ENCODE measurements around the gene ZFP36L2. TPM values are rescaled to one million over a fixed set of nuclear protein-coding genes. Genes with fewer than 3 reads are reported as not detected.

The ZFP36L2 gene
- total and polyA plus RNA-seq, 2 experiments from 2014 or later: 37.9 to 38.4 TPM

DNA sequence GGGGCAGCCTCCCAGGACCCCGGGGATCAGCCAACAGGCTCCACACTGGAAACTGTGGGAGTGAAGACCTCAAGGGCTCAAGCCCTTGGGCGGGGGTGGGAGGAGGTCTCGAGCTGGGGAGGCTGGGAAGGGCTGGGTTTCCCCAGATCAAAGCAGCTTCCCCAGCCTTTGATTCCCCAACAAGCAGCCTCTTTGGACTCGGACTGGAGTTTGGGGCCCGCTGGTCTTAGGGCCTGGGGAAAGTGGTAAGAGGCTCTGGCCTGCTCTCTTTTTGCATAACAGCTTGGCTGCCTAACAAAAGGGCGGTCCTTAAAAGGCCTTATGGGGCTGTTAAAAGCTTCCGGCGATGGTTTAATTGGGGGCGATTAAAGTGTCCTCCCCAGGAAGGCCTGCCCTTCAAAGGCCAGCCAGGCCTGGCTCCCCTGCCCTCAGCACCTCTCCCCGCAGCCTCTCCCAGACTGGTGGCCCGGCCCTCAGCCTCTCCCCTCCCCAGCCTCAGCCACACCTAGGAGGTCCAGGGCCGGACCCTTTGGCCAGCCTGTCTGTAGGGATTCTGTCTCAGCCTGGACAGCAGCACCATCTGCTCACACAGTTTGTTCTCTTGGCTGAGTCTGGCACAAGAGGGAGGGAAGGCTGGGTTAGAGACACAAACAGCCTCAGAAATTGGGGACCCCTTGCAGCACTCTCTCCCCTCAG lies 39.6 kb downstream of the ZFP36L2 start:
- Histone ChIP-seq H3K9me2 (ENCODE audit: insufficient read depth) (no peaks in the 10 kb centered on the region), H3K4me1 (ENCODE audit: insufficient read depth) (peaks cover 17% of the 10 kb centered on the region; the same call in 1 of the 2 replicates), H3K79me2 (replicated peaks; ENCODE audit: insufficient read depth) (no peaks in the 10 kb centered on the region), H4K20me1 (replicated peaks; ENCODE audit: insufficient read depth) (no peaks in the 10 kb centered on the region), H3K27me3 (ENCODE audit: insufficient read depth) (no peaks in the 10 kb centered on the region), H3K4me3 (no peak overlapping the region), H3K4me2 (peak overlapping the region; percentile 14; the same call in 1 of the 2 replicates), H2AFZ (peak overlapping the region; percentile 47; the same call in 1 of the 2 replicates), H3K27ac (ENCODE audit: low read depth) (no peak overlapping the region), H3K36me3 (ENCODE audit: insufficient read depth) (no peaks in the 10 kb centered on the region), H3F3A (replicated peaks; ENCODE audit: low read depth) (no peaks in the 10 kb centered on the region)
- ATAC-seq: peak; percentile 59
- Mint-ChIP-seq H3K4me3 (no peak overlapping the region), H3K27me3 (ENCODE audit: insufficient read depth, low read depth, poor library complexity) (peaks cover 19% of the 10 kb centered on the region), H3K27ac (no peak overlapping the region), H3K36me3 (ENCODE audit: low read depth) (no peaks in the 10 kb centered on the region), H3K9me3 (no peaks in the 10 kb centered on the region; the same call in none of the 3 replicates), H3K4me1 (peaks cover 42% of the 10 kb centered on the region)
- TF ChIP-seq ZNF114 (CRISPR knock-in tag; IDR thresholded peaks at IDR 0.05): no peak
- DNase-seq (ENCODE audit: low spot score): peak; percentile 57

DNA sequence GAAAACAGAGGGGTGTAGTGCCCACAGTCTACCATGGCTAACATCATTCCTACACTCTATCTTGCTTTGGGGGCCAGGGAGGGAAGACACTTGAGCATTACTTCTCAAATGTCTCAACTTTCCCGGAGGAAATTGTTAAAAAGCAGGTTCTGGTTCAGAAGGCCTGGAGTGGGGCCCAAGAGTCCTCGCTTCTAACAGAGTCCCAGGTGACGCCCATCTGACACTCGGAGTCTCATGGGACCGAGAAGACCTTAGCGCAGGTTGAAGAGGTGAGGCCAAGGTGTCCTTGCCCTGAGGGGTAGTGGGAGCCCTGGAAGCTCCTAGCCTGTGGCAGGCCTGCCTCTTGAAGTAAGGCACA lies 40.1 kb downstream of the ZFP36L2 start:
- H3K27ac ChIP-seq (ENCODE audit: low read depth): no peak overlapping the region
- Mint-ChIP-seq H3K27ac (no peak overlapping the region), H3K4me1 (peaks cover 43% of the 10 kb centered on the region), H3K4me3 (no peak overlapping the region), H3K27me3 (ENCODE audit: insufficient read depth, low read depth, poor library complexity) (peaks cover 22% of the 10 kb centered on the region), H3K36me3 (ENCODE audit: low read depth) (no peaks in the 10 kb centered on the region), H3K9me3 (no peaks in the 10 kb centered on the region; the same call in 1 of the 3 replicates)
- ATAC-seq: no peak
- no peaks in the 10 kb centered on the region for H4K20me1 ChIP-seq (replicated peaks; ENCODE audit: insufficient read depth)
- H3F3A ChIP-seq (replicated peaks; ENCODE audit: low read depth): 0 out of 2 replicates have a peak, but pooled peaks cover under 1% of the 10 kb centered on the region
- H3K9me2 ChIP-seq (ENCODE audit: insufficient read depth): no peaks in the 10 kb centered on the region
- no peak overlapping the region for H3K4me3 ChIP-seq
- DNase-seq (ENCODE audit: low spot score): no peak
- H2AFZ ChIP-seq: 0 out of 2 replicates have a peak overlapping the region, but pooled peaks have one; percentile 47
- 0 out of 2 replicates have a peak overlapping the region, but pooled peaks have one; percentile 14 for H3K4me2 ChIP-seq
- H3K27me3 ChIP-seq (ENCODE audit: insufficient read depth): no peaks in the 10 kb centered on the region
- TF ChIP-seq EZH2phosphoT487 (IDR thresholded peaks at IDR 0.05; ENCODE audit: unreplicated experiment) (no peak), JUNB (IDR thresholded peaks at IDR 0.05; ENCODE audit: unreplicated experiment) (no peak), STAT1 (IDR thresholded peaks at IDR 0.05; ENCODE audit: unreplicated experiment) (no peak), REST (IDR thresholded peaks at IDR 0.05; ENCODE audit: unreplicated experiment) (no peak), ZNF462 (CRISPR knock-in tag; IDR thresholded peaks at IDR 0.05) (no peak), POLR2AphosphoS5 (IDR thresholded peaks at IDR 0.05; ENCODE audit: low read depth) (no peak), ETS1 (IDR thresholded peaks at IDR 0.05) (no peak), EZH2 (IDR thresholded peaks at IDR 0.05; ENCODE audit: low read depth, unreplicated experiment) (no peak)
- no peaks in the 10 kb centered on the region for H3K79me2 ChIP-seq (replicated peaks; ENCODE audit: insufficient read depth)
- no peaks in the 10 kb centered on the region for H3K36me3 ChIP-seq (ENCODE audit: insufficient read depth)
- peaks cover 16% of the 10 kb centered on the region; the same call in 1 of the 2 replicates for H3K4me1 ChIP-seq (ENCODE audit: insufficient read depth)

Data from GM23338 (cell line).